Measurements from ENCODE around the gene EGFR. TPM values are rescaled to one million over a fixed set of nuclear protein-coding genes. Genes with fewer than 3 reads are reported as not detected.

Gene EGFR
- total and polyA plus RNA-seq, 2 donors (not counting 3 experiments of a cell fraction or from before 2014, with no cell fraction given): 1.5 to 4.1 TPM

DNA sequence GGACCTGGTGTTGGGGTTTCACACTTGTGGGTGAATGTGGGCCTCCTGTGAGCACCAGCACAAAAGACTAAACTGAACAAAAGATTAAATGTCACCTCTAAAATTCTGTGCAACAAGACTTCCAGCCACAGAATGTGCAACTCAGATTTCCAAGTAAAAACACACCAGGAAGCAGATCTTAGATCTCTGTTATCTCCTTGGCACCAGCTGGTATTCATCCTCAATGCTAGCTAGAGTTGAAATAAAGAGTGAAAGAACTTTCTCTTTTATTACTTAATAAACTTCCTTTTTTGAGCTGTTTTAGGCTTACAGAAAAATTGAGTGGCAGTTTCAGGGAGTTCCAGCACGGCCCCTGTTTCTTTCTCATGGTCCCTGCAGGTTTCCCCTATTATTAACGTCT lies 40.2 kb downstream of the EGFR start:
- Histone ChIP-seq H3K9me1 (replicated peaks; ENCODE audit: control insufficient read depth, extremely low read depth, insufficient read depth, low read length) (no peaks in the 10 kb centered on the region), H4K20me1 (replicated peaks; ENCODE audit: control insufficient read depth, extremely low read depth, insufficient read depth, low read length) (no peaks in the 10 kb centered on the region), H2AFZ (ENCODE audit: low read depth, low read length) (no peak overlapping the region), H3K27me3 (ENCODE audit: control insufficient read depth in 2 of 2, insufficient read depth in 2 of 2, low read length in 2 of 2) (no peaks in the 10 kb centered on the region), H3K4me3 (replicated peaks in 1 of 3; ENCODE audit: insufficient read depth in 1 of 3, low read depth in 1 of 3, low read length in 3 of 3) (no peak overlapping the region), H3K4me2 (ENCODE audit: insufficient read depth, low read length) (no peak overlapping the region), H3K36me3 (ENCODE audit: control insufficient read depth in 2 of 2, extremely low read depth in 1 of 2, insufficient read depth in 2 of 2, low read length in 2 of 2) (no peaks in the 10 kb centered on the region), H3K9ac (replicated peaks; ENCODE audit: extremely low read depth, insufficient read depth, low read length) (no peak overlapping the region), H3K4me1 (ENCODE audit: control insufficient read depth, extremely low read depth, insufficient read depth, low read length) (no peaks in the 10 kb centered on the region), H3K27ac (ENCODE audit: insufficient read depth, low read depth, low read length) (no peak overlapping the region), H3K9me3 (replicated peaks; ENCODE audit: control insufficient read depth, insufficient read depth, low read length) (no peaks in the 10 kb centered on the region), H3K79me2 (ENCODE audit: control insufficient read depth, insufficient read depth, low read length) (no peaks in the 10 kb centered on the region)
- DNase-seq (ENCODE audit: low read depth, low spot score): no peak
- TF ChIP-seq, protein P1, sequence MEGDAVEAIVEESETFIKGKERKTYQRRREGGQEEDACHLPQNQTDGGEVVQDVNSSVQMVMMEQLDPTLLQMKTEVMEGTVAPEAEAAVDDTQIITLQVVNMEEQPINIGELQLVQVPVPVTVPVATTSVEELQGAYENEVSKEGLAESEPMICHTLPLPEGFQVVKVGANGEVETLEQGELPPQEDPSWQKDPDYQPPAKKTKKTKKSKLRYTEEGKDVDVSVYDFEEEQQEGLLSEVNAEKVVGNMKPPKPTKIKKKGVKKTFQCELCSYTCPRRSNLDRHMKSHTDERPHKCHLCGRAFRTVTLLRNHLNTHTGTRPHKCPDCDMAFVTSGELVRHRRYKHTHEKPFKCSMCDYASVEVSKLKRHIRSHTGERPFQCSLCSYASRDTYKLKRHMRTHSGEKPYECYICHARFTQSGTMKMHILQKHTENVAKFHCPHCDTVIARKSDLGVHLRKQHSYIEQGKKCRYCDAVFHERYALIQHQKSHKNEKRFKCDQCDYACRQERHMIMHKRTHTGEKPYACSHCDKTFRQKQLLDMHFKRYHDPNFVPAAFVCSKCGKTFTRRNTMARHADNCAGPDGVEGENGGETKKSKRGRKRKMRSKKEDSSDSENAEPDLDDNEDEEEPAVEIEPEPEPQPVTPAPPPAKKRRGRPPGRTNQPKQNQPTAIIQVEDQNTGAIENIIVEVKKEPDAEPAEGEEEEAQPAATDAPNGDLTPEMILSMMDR (IDR thresholded peaks at IDR 0.05; ENCODE audit: extremely low read depth in 1 of 2, insufficient read depth in 1 of 2, low read depth in 1 of 2, low read length in 2 of 2): no peak
- no peak for TF ChIP-seq GATA2 (IDR thresholded peaks at IDR 0.05; ENCODE audit: insufficient read depth, insufficient read length, low read depth, low read length)
- TF ChIP-seq, protein P2, sequence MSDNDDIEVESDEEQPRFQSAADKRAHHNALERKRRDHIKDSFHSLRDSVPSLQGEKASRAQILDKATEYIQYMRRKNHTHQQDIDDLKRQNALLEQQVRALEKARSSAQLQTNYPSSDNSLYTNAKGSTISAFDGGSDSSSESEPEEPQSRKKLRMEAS (IDR thresholded peaks at IDR 0.05; ENCODE audit: insufficient read depth, insufficient read length): no peak
- no peak for TF ChIP-seq POLR2AphosphoS5 (IDR thresholded peaks at IDR 0.05; ENCODE audit: insufficient read depth, low read depth, low read length)
- TF ChIP-seq FOS (IDR thresholded peaks at IDR 0.05; ENCODE audit: borderline replicate concordance, insufficient read depth, low read length): no peak
- TF ChIP-seq EZH2 (IDR thresholded peaks at IDR 0.05; ENCODE audit: borderline replicate concordance, low read depth, low read length, severe bottlenecking): no peak
- TF ChIP-seq JUN (IDR thresholded peaks at IDR 0.05; ENCODE audit: borderline replicate concordance, insufficient read depth, insufficient read length, low read depth): no peak
- CTCF ChIA-PET: no interaction called here
- dilution Hi-C loops (cut with MboI; ENCODE audit: extremely low pct_ligation_motif_present, low sequenced_read_pairs) (no loop called here), intact Hi-C loops (cut with micrococcal nuclease) (no loop called here)
- POLR2A ChIA-PET: no interaction called here
- FAIRE-seq: no peak
- BruUV-seq (replicated peaks): no TSS peak

Data from endothelial cell of umbilical vein (primary cell).